NCI-H226 (cell line): ENCODE results near the gene GRID1.

ENCODE experiments used
- DNase-seq: peaks from one replicate; pipeline ENCODE4 v3.0.0-alpha.2; 2015

Gene GRID1

DNA sequence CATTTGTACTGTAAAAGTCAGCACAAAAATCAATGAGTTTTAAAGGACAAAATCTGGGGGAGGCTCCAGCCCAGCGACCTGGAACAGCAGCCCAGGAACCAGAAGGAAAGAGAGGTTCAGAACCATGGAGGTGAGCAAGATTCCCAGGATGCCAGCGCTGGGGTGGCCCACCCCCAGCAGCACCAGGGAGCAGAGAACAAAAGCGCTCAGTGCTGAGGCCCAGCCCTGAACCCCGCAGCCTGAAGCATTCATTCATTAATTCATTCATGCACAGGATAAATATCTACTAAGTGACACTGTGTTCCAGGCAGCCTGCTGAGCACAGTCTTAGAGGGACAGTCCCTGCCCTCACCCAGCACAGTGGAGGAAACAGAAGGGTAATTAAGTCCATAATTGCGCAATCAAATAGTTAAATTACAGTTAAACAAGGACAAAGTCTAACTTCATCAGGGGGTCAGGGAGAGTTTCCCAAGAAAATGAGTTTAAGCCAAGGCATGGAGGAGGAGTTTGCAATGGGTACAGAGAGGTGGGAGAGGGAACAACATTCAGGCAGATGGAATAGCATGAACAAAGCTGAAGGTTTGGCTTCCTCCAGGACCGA lies 202.3 kb downstream of the GRID1 start:
- DNase-seq, result no peak

DNA sequence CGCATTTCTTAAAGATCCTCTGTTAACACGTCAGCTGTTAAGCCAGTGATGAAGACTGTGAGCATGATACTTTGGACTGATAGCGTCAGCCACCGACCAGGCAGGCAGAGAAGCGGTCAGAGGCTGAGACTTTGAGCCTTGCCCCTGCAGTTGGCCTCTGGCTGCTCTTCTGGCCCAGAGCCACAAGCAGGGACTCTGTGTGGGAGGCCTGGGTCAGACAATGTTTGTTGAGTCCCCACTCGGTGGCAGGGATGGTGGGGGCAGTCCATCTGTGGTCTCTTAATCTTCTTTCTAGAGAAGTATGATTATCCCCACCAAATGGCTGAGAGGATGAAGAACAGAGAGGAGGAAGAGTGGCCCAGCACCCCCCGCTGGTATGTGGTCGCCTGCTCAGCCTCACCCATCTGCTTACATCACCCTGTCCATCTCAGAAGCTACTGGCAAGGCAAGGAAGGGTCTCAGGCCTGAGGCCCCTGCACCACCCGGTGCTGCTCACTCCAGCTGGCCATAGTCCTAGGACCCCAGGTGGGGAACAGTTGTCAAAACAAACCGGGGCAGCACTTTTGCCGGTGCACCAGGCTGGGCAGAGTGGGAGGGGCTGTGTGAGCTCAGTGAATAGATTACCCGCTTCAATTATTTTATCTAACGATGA lies 202.9 kb downstream of the GRID1 start:
- DNase-seq, result no peak

DNA sequence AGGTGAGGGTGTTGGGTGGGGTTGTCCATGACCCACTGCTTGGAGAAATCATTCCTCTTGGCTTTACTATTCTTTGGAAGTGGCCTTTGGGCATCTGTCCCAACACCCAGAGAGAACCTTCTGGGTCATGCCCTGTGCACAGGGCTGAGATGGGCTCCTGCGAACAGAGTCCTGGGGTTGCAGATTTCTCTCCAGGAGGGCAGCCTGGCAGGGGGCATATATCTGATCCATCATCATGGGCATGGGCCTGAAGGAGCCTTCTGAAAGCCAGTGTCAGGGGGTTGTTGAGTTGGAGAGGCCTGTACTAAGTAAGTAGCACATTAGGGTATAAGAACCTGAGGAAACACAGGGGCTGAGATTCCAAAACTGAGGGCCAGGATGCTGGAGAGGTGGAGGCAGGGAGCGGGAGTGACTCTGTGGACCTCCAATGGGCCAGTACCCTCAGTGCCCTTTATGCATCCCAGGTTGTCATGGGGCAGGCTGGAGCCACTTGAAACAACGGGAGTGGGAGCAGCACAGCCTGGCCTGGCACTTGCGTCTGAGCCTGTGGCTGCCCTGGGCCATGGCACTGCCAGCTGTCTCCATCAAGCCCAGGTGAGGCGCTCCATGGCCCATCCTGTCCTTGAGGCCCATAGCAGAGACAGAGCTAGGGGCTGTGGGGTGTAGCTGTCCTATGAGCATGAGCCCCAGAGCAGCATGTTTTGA lies 203.7 kb downstream of the GRID1 start:
- DNase-seq, result no peak

DNA sequence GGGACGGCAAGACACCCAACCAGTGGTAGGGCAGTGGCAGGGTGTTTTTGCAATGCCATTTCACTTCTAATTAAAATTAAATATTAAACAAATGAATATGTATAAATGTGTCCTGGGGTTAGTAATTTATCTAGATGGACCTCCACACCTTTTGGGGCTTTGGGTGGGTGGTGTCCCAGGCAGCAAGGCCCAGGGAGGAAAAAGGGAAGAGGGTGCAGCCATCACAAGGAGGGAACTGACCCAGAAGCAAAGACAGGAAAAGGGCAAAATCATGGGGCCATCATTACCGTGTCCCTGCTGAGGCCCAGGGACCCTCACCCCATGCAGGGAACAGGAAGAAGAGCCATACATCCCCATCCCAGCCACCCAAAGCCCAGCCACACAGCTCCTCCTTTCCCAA lies 204.6 kb downstream of the GRID1 start:
- no peak for DNase-seq

DNA sequence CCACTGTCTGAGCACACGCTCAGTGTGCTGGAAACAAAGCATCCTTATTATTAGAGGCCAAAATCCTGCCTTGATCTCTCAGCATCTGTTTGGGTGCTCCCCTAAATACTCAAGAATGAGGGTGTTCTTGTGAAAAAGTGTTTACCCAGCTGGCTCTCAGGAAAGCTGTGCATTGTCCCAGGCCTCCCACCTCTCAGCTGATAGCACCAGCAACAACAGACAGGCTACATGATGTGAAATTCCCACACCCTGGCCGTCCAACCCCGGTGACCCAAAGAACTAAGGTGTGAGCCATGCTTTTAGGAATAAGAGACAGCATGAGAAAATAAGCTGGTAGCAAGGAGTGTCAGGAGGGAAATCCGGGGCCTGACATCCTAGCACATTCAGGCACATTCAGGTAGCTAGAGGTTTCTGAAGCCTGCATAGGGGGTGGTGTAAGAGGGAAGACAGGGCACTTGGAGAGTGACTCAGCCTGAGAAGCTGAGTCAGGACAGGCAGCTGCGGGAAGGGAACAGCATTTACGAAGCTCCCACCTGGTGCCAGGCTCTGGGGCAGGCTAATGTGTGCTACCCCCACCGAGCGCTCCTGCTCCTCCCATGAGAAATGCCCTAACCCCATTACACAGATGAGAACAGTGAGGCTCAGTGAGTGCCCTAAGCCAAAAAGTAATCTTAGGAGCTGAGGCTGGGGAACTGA lies 205.6 kb downstream of the GRID1 start:
- DNase-seq, result no peak

DNA sequence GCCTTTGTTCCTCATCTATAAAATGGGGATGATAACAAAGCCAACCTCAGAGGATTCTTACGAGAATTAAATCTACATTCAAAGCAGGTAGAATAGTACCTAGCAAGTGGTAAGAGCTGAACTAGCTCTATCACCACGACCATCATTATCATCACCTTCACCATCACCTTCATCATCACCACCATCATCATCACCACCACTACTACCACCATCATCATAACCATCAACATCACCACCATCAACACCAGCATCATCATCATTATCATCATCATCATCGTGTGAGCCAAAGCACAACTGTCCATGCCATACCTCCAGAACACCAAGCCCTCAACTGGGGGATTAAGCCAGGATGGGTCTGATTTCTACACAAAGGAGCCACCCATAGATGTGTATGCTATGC lies 206.8 kb downstream of the GRID1 start:
- no peak for DNase-seq

DNA sequence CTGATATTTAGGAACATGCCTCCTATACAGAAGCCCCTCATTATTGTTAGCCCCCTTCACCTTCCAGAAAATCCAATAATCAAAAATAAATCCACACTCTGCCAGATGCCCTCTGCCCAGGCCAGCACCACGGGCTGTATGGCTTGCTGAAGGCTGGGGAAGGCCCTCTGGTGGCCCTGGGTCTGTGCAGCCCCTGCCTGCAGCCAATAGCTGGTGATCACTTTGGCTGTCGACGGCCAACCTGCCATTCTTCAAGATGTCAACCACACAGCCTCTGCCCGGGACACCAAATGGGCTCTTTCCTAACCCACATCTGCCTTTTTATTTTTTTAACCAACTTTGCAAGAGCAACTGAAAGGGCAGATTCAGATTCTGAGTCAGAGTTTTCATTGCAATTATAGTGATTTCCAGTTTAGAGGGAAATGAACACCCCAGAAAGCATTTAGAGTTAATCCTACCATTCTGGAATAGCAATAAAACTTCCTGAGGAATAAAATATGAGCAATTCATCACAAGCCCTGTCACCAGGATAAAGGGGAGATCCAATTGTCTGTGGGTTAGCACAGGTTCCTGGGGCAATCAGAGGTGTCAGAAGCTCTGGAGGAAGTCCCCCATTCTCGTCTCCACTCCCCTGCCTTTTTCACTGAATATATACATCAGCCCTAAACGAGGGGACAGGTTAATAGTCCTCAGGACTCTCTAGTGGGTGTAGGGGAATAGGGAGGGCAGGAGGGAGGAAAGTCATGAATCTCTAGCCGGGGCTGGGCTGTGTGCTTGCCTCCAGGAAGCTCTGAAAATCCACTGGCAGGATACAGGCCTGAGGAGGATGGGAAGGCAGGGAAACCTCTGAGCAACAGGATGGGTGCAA lies 211.3 kb downstream of the GRID1 start:
- DNase-seq, result no peak

DNA sequence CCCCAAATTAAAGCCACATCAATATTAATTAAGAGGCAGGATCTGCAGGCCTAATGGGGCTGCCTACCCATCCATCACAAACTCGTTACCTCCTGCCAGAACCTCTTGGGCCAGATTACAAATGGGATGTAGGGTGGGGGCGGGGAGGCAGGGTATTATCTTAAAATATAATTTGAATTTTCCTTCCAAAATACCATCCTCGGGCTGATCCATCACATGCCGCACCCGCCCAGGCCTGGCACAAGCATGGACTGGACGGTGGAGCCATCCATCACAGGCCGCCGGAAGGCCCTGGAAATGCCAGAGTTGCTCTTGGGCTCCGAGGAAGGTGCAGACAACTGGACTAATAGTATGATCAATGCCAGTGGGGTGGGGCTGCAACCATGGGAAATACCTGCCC lies 212.8 kb downstream of the GRID1 start:
- no peak for DNase-seq

DNA sequence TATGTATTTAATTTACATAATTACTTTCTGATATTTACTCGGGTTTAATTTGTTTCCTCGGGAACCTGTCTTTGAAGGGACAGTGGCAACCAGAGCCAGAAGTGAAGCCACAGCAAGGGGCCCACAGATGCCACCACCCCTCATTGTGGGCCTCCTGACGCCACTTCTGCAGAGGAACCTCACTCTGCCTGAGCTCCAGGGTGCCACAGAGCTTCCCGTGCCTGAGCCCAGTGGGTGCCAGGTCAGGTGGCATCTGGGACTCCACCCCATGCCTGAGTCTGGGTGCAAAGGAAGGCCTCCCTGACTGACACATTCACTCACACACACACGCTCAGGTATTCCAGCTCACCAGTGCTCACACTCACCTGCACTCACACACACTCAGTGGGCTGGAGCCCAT lies 213.7 kb downstream of the GRID1 start:
- no peak for DNase-seq

DNA sequence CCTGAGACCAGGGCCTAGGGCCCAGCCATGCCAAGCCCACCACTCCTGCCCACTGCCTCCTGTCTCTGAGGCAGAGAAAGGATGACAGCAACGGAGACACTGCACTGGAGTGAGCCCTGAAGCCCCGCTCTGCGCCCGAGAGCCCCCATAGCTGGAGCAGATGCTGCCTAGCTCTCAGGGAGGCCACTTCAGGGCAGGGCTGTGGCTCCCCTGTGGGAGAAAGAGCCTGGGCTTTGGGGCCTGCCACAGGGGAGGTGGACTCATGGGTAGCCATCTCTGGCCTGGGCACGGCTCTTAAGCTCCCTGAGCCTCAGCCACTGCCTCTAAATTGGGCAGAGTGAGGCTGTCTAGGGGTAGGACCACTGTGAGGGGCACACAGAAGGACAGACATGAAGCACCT lies 214.2 kb downstream of the GRID1 start:
- DNase-seq, result no peak

DNA sequence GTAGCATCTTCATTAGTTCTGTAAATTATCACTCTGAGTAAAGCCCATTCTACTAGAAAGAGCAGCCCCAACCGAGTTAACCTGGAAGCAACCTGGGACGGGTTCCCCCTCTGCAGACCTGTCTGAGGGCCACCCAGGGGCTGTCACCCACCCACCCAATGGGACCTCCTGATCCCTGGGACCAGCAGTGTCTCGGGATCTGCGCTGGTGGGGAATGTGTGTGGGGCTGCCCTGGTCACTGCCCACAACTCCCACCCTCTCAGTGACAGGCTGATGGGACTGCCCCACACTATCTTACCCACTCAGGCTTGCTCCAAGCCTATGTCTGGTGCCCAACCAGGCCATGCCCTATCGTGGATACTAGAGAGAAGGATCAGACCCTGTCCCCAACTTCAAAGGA lies 215.0 kb downstream of the GRID1 start:
- no peak for DNase-seq

DNA sequence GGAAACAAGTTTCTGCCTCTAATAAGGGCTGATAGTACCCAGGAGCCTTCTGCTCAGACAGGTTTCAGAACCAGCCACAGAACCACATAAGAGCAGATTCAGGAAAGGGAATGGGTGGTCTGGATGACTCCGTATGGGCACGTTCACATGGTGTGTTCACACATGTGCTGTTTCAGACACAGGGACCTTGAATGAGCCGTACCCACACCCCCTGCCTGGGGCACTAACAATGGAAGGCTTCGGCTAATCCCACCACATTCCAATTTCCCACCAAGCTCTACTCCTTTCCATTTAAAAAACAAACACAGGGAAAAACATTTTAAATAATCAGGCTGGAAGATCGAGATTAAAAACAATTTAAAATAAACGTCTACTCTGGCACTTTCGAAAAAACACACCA lies 217.3 kb downstream of the GRID1 start:
- no peak for DNase-seq

DNA sequence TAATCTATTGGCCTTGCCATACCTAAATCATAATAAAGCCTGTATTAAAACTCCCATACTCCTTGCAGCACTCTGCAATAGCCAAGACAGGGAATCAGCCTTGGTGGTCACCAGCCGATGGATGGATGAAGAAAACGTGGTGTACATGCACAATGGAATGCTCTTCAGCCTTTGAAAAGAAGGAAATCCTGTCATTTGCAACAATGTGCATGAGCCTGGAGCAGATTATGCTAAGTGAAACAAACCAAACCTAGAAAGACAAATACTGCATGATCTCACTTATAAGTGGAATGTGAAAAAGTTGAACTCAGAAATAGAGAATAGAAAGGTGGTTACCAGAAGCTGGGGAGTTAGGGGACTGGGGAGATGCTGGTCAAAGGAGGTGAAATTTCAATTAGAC lies 218.5 kb downstream of the GRID1 start:
- DNase-seq, result no peak

DNA sequence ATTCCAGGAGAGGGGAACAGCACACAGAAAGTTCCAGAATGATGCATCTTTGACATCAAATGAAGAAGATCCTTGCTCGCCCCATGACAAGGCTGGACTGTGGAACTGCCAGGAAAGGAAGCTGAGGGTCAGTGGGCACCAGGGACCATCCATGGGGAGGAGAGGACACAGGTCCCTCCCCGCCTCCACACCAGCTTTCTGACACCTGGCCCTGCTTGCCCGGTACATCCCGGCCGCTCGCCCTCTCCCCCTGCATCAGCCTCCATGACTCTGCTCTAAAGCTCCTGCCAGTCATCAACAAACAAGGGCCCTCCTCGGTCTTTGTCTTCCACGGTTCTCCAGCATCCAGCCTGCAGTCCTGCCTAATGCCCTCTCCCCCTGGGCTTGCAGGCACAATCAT lies 222.3 kb downstream of the GRID1 start:
- no peak for DNase-seq

DNA sequence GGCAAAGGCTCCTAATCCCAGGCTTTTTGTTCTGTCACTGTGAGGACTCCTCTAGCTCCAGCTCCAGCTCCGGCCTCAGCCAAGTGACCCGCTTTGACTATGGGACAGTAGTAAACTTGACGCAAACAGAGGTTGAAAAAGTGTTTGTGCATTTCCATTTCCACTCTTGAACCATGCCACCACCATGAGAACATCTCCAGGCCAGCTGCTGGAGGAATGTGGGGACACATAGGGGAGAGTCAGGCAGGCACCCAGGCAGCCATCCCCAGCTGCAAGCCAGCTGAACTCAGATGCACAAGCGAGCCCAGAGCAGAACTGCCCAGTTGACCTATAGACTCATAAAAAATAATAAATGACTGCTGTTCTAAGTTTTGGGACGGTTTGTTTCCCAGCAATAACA lies 224.7 kb downstream of the GRID1 start:
- no peak for DNase-seq

DNA sequence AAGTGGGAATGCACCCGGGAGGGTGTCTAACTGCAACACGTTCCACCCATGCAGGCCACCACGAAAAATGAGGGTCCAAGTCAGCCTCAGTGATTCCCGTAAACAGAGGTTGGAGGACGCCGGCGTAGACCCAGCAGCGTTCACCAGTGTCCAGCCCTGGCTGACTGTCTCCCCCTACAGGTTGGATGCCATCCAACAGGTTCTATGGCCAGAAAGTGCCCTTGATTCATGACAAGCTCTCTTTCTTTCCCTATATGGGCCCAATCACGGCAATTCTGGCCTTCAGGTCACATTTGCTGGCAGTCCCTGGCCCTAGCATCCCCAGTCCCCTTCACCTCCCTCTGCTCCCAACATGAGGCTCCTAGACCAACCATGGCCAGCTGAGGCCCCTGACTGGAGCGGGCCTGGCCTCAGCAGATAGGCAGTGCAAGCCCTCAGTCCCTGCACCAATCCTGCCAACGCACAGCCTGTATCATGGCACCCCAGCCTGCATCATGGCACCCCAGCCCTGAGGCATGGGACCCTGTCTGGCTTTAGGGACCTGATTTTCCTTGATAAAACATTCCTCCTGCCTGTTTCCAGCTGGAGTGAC lies 227.4 kb downstream of the GRID1 start:
- no peak for DNase-seq

DNA sequence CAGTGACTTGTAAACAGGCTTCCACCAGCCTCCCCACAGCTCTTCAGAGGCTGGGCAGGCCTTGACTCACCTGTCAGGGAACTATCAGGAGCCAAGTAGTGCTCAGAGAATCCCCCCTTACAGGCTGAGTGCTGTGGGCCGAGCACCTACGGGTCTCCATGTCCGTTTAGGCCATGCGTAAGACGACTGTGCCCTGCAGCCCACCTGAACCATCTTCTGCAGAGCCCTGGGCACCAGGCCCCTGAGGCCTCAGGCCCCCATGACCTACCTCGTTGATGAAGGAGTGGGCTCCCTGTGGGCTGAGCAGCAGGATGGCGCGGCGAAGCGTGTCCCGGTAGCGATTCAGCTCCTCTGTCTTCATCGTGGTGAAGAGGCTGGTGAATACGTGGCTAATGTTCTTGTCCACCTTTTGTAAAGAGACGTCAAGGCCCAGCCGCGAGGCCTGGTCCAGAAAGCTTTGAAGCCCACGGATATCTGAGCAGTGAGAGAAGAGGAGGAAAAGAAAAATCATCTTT lies 228.0 kb downstream of the GRID1 start:
- no peak for DNase-seq

DNA sequence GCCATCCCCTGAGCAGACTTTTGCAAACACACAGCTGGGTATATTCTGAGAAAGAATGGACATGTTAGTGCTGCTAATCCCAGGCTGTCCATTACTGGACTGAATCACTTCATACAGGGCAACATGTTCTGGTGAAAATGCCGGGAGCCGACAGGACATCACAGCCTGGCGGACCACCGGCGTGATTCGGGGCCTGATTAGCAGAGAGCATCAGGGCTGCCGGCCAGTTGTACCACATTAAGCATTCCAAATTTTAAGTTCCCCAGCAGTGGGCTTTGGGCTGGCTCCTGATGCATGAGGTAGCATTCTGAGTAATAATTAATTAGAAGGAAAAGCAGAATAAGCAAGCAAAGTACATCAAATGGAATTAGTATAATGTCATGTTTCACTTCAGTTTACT lies 229.0 kb downstream of the GRID1 start:
- no peak for DNase-seq

DNA sequence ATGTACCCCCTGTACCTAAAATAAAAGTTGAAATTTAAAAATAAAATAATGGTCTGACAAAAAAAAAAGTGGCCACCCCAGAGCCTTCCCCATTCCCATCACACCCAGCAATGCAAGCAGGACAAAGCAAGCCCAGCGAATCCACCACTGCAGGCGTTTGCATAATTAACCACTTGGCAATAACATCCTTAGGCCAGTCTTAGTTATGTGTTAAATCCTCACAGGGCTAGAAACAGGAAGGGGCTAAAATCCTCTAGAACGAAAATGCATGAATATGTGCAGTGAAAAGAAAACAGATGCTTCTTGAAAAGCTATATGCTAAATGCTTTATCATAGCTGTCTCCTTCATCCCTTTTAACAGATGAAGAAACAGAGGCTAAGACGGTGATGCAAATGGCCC lies 229.7 kb downstream of the GRID1 start:
- no peak for DNase-seq

DNA sequence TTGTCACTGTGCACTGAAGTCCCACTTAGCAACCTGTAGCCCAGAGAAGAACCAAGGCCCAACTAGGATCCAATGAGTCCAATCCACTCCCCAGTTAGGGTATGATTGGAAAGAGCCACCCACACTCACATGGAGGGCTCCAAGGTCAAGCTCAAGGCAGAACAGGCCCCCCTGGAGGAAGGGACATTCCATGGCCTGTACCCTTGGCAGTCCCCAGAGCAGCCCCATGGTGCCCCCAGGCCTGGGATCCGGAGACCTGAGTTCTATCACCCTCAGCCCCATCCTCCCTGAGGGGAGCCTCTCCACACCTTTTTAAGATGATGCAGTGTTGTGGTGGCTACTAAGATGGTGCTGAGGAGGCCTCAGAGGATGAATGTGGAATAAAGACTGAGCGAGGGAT lies 231.4 kb downstream of the GRID1 start:
- DNase-seq, result no peak

DNA sequence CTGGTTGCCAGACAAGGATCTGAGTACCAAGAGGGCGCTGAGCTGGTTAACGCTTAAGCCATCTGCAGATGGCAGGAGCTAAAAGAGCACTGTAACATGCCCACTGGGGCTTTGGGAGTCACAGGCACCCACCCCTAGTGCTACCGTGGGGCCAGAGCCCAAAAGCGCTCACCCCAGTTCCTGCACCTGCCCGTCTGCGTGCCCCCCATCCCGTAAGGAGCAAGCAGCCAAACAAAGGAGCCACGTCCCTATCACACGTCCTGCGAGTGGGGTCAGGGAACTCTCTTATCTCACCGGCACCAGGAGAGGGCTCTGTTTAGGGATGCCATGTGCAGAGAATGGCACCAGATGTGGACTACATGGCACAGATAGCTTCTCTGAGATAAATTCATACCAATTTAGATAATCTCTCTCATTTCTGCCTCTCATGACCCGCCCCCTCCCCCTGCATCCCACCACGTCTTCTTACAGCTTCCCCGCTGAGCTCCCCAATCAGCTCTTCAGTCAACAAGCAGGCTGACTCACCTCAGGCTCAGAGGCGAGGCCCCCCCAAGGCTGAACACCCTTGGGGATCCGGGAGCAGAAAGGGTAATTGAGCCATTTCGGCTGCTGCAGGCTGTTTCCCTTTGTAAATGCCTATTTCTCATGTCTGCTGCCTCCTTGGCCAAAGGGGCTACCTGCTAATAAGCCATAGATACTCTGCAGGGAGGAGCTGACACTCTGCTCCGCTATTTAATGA lies 235.7 kb downstream of the GRID1 start:
- DNase-seq, result no peak

DNA sequence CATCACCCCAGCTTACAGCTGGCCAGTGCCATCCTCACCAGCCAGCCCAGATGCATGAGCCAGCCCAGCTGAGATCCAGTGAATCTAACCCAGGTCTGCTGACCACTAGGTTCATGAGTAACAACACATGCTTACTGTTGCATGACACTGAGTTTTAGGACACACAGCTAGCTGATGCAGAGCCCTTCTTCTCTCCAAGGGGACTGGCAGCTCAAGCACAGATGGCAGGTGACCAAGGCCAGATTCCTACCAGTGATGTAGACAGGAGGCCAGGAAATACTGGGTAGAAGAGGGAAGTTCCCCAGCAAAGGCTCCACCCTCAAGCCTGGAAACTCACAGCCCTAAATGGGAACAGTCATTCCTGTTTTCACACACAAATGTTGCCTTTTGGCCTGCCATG lies 236.6 kb downstream of the GRID1 start:
- no peak for DNase-seq
